ENCODE data around the gene SLMAP. TPM values are rescaled to one million over a fixed set of nuclear protein-coding genes. Genes with fewer than 3 reads are reported as not detected.

Gene SLMAP
- total and polyA plus RNA-seq, 2 donors (not counting 1 experiment from before 2014, with no cell fraction given) = 9.7 to 67.2 TPM

DNA sequence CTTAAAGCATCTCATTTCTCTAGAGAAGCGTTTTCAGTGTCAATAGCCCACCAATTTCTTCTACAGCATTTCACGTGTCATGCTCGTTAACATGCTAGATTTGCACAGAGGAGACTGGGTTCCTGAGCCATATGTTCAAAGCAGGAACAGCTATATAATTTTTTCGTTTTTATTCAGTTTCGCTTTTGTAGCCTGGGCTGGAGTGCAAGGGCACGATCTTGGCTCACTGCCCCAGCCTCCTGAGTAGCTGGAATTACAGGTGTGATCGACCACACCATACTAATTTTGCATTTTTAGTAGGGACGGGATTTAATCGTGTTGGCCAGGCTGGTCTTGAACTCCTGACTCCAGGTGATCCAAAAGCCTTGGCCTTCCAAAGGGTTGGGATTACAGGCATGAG lies 6.6 kb upstream of the SLMAP start:
- ChIA-PET POLR2A (no interaction called here), CTCF (no interaction called here)
- no peaks in the 10 kb centered on the region for H3K36me3 ChIP-seq (replicated peaks in 1 of 2; ENCODE audit: control extremely low read depth in 1 of 2, control insufficient read depth in 1 of 2, extremely low read depth in 1 of 2, insufficient read depth in 2 of 2, low read length in 1 of 2)
- ATAC-seq (ENCODE audit: low read depth) (no peak), DNase-seq (no peak)
- H3K79me2 ChIP-seq (ENCODE audit: control insufficient read depth, insufficient read depth, low read length) = no peaks in the 10 kb centered on the region
- Mint-ChIP-seq H3K27ac (no peak overlapping the region), H3K4me3 (no peak overlapping the region), H3K9me3 (ENCODE audit: insufficient read depth) (no peaks in the 10 kb centered on the region), H3K27me3 (no peaks in the 10 kb centered on the region), H3K4me1 (no peaks in the 10 kb centered on the region)
- no peak overlapping the region for H3K4me2 ChIP-seq (replicated peaks; ENCODE audit: low read depth, low read length, poor library complexity, severe bottlenecking)
- no peak overlapping the region for H3K4me3 ChIP-seq (ENCODE audit: control extremely low read depth in 1 of 5, extremely low read depth in 1 of 5, insufficient read depth in 1 of 5, low read depth in 2 of 5, low read length in 4 of 5)
- no peaks in the 10 kb centered on the region for H3K4me1 ChIP-seq (ENCODE audit: control insufficient read depth in 2 of 2, insufficient read depth in 2 of 2, low read length in 2 of 2)
- no peaks in the 10 kb centered on the region for H3K9me3 ChIP-seq (ENCODE audit: control extremely low read depth in 1 of 3, control insufficient read depth in 2 of 3, insufficient read depth in 1 of 3, low read length in 2 of 3)
- no peak overlapping the region for H3K27ac ChIP-seq (ENCODE audit: low read length in 2 of 2)
- H3K27me3 ChIP-seq (replicated peaks in 1 of 4; ENCODE audit: control extremely low read depth in 1 of 4, control insufficient read depth in 3 of 4, insufficient read depth in 4 of 4, low read length in 3 of 4) = no peaks in the 10 kb centered on the region
- no peak for TF ChIP-seq EZH2 (IDR thresholded peaks at IDR 0.05; ENCODE audit: borderline replicate concordance, insufficient read depth, low read depth, low read length, poor library complexity, severe bottlenecking)
- intact Hi-C loops (cut with micrococcal nuclease) = no loop called here
- WGBS (ENCODE audit: insufficient coverage) = 96% methylated on average over 8 of the region's 9 CpGs
- no peak overlapping the region for H3K9ac ChIP-seq (ENCODE audit: low read length)
- H4K20me1 ChIP-seq (ENCODE audit: control insufficient read depth, insufficient read depth, low read length, poor library complexity, severe bottlenecking) = no peaks in the 10 kb centered on the region
- no peak overlapping the region for H2AFZ ChIP-seq (ENCODE audit: insufficient read depth, low read depth, low read length, poor library complexity, severe bottlenecking)

GRCh38 chr3:57752307-57752706 lies 3.8 kb upstream of the SLMAP start:
- H2AFZ ChIP-seq (ENCODE audit: insufficient read depth, low read depth, low read length, poor library complexity, severe bottlenecking) = no peak overlapping the region

More at GRCh38 chr3:57752307-57752706, 3.8 kb upstream of the SLMAP start:
- DNase-seq = no peak
- Histone ChIP-seq H3K9me3 (ENCODE audit: control extremely low read depth in 1 of 3, control insufficient read depth in 2 of 3, insufficient read depth in 1 of 3, low read length in 2 of 3) (no peaks in the 10 kb centered on the region), H3K4me1 (ENCODE audit: control insufficient read depth in 2 of 2, insufficient read depth in 2 of 2, low read length in 2 of 2) (peaks cover 7 to 10% of the 10 kb centered on the region in 2 donors), H3K9ac (ENCODE audit: low read length) (no peak overlapping the region), H3K79me2 (ENCODE audit: control insufficient read depth, insufficient read depth, low read length) (peaks cover 13% of the 10 kb centered on the region), H3K36me3 (replicated peaks in 1 of 2; ENCODE audit: control extremely low read depth in 1 of 2, control insufficient read depth in 1 of 2, extremely low read depth in 1 of 2, insufficient read depth in 2 of 2, low read length in 1 of 2) (no peaks in the 10 kb centered on the region), H3K27ac (ENCODE audit: low read length in 2 of 2) (no peak overlapping the region), H4K20me1 (ENCODE audit: control insufficient read depth, insufficient read depth, low read length, poor library complexity, severe bottlenecking) (peaks cover 11% of the 10 kb centered on the region), H3K27me3 (replicated peaks in 1 of 4; ENCODE audit: control extremely low read depth in 1 of 4, control insufficient read depth in 3 of 4, insufficient read depth in 4 of 4, low read length in 3 of 4) (no peaks in the 10 kb centered on the region), H3K4me3 (ENCODE audit: control extremely low read depth in 1 of 5, extremely low read depth in 1 of 5, insufficient read depth in 1 of 5, low read depth in 2 of 5, low read length in 4 of 5) (no peak overlapping the region), H3K4me2 (replicated peaks; ENCODE audit: low read depth, low read length, poor library complexity, severe bottlenecking) (no peak overlapping the region)
- H3K9me3 Mint-ChIP-seq (ENCODE audit: insufficient read depth) = no peaks in the 10 kb centered on the region
- TF ChIP-seq EZH2 (IDR thresholded peaks at IDR 0.05; ENCODE audit: borderline replicate concordance, insufficient read depth, low read depth, low read length, poor library complexity, severe bottlenecking) = no peak
- TF ChIP-seq, protein P1, sequence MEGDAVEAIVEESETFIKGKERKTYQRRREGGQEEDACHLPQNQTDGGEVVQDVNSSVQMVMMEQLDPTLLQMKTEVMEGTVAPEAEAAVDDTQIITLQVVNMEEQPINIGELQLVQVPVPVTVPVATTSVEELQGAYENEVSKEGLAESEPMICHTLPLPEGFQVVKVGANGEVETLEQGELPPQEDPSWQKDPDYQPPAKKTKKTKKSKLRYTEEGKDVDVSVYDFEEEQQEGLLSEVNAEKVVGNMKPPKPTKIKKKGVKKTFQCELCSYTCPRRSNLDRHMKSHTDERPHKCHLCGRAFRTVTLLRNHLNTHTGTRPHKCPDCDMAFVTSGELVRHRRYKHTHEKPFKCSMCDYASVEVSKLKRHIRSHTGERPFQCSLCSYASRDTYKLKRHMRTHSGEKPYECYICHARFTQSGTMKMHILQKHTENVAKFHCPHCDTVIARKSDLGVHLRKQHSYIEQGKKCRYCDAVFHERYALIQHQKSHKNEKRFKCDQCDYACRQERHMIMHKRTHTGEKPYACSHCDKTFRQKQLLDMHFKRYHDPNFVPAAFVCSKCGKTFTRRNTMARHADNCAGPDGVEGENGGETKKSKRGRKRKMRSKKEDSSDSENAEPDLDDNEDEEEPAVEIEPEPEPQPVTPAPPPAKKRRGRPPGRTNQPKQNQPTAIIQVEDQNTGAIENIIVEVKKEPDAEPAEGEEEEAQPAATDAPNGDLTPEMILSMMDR (IDR thresholded peaks at IDR 0.05) = no peak
- ChIA-PET POLR2A (no interaction called here), CTCF (no interaction called here)
- no peak overlapping the region for H3K27ac Mint-ChIP-seq
- intact Hi-C loops (cut with micrococcal nuclease) = no loop called here
- H3K27me3 Mint-ChIP-seq = no peaks in the 10 kb centered on the region
- H3K4me3 Mint-ChIP-seq = no peak overlapping the region
- H3K4me1 Mint-ChIP-seq = peaks cover 11% of the 10 kb centered on the region
- no peak for ATAC-seq (ENCODE audit: low read depth)

Measured in B cell (primary cell).